NCI-H1694 treated with DMSO at 0.1 percent for 48 hours (cell line): ENCODE results near the gene PDGFRA.
A peak's percentile ranks its signal among the peaks of the same experiment; 100 is the strongest.
"Not testable (repeated sequence)": the region's sequence is repeated elsewhere in the genome, so short reads cannot be mapped to it uniquely, and the experiment has no call there.

Experiments used
- DNase-seq: peaks from one replicate; lab custom pipeline; 2025; lab: John Stamatoyannopoulos, UW

Gene PDGFRA

DNA sequence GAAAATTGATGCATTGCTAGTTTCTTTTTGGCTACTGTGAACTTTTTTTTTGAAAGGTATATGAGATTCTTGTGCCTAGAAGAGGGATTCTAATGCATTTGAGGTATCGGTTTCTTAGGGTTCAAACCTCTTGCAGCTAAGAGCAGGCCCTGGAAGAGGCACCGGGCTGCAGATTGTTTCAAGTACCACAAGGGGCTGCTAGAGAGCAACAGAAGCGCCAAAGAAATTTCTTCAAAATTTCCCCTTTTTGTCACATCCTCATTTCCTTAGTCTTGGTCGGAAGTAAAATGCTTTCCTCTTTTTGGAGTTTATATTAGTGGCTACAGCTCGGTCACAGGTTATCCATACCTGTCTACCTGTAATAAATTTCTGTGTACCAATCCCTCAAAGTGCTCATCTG, 89.8 kb downstream of the PDGFRA start:
- no peak for DNase-seq

DNA sequence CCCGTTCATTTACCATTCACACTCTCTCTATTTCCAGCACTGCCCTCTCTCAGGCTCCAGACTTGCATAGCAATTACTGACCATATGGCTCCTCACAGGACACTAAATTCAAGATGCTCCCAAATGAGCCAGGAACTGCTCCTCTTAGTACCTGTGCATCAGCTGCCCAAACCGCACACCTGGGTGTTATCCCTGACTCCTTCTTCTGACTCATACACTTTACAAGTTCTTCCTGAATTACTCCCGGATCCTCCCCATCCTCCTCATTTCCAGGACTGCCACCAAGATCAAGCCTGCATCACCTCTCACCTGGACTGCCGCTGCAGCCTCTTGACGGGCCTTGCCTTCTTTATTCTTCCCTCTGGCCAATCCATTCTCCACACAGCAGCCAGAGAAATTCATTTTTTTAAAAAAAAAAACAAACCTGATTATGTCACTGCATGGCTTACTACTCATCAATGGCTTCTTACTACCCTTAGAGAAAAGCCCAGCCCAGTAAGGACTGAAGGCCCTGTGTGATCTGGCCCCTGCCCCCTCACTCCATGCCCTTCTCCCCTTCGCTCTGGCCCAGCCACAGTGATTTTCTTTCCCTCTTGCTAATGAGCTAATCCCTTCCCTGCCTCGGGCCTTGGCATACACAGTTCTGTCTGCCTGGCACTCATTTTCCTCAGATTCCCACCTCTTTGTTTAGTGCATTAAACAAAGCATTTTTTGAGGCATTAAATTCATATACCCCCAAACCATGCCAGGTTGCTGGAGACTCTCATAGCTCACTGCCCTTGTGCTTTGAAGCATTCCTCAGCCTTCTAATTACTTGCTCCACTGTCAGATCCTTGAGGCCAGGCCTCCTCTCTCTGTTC, 92.0 kb downstream of the PDGFRA start:
- no peak for DNase-seq

DNA sequence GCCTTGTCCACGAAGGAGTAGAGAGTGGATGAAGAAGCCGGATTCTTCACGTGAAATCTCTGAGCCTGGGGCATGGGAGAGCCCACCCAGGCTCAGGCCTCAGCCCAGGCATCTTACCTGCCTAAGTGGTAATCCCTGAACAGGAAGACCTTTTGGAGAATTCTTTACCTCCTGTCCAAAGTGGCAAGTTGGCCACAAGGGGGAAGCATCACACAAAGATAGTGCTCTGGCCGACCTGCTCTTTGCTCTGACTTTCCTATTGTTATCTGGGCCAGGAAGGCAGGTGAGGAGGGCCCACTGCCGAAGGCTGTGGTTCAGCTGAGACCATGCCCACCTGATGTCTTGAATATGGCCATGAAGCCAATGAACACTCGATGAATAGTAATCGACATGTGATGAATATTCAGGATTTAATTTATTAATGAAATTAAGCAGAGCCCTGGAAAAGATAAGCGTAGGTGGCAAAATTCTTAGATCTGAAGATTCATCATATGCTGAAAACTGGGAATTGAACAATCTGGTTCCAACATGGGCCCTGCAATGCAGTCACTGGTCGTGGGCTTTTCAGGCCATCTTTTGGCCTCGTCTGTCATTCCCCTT, 93.8 kb downstream of the PDGFRA start:
- DNase-seq: peak; percentile 17

DNA sequence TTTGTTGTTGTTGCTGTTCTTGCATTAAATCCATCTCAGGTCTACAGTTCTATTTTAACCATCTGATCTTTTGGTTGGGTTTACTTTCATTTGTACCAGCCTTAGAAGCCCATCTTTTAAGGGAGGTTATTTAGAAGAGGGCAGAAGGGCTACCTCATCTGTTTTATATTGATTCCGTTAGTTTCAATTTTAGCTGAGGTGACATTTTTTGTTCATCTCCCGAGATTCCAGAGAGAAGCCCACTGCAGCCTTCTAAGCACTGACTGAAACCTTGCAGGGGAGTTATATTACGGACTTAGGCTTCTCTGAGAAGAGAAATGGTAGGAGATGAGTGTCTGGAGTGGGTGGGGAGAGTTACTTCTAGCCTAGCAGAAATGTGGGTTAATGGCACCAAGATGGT, 101.8 kb downstream of the PDGFRA start:
- no peak for DNase-seq

DNA sequence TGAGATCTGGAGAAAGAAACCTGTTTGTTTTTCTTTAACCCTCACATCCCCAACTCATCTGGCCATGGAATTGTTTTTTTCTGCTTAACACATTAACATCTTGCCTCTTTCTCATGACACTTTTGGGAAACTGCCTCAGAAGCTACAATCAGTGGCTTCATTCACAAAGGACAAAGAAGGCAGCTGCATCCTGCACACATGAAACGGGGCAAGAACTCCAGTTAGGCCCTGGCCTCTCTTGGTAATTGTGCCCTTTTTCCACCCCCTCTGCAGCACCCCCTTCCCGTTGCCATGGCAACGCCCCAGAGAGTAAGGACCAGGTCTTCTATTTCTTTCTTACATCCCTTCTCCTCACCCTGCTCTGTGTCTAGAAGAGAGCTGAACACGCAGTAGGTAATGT, 103.4 kb downstream of the PDGFRA start:
- DNase-seq: no peak

DNA sequence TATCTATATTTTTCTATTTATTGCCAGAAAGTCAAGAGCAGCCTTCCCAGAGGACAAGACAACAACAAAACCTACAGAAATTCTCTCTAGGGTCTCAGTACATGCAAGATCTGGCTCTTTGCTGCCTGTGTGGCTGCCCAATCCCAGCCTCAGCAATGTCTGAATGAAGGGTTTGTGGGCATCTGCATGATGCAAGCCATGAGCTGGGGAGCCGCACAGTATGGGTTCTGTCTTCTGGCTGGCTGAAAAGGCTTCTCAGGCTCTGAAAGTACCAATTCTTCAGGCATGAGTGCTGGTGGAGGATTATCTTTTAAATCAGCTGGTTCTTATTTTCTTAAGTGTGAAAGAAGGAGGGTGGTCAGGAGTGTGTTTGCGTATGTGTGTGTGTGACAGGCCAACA, 104.6 kb downstream of the PDGFRA start:
- DNase-seq: no peak

DNA sequence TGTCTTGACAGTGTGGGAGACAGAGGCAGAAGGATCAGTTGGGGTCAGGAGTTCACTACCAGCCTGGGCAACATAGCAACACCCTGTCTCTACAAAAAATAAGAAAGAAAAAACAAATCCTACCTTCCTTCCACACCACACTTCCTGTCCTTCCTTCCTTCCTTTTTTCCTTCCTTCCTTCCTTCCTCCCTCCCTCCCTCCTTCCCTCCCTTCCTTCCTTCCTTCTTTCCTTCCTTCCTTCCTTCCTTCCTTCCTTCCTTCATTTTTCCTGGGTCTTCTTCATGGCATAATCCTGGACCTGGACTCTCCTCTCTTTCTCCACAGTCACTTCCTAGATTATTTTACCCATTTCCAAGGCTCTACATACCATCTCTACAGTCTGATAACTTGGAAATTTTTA, 105.7 kb downstream of the PDGFRA start:
- not testable (repeated sequence) for DNase-seq

DNA sequence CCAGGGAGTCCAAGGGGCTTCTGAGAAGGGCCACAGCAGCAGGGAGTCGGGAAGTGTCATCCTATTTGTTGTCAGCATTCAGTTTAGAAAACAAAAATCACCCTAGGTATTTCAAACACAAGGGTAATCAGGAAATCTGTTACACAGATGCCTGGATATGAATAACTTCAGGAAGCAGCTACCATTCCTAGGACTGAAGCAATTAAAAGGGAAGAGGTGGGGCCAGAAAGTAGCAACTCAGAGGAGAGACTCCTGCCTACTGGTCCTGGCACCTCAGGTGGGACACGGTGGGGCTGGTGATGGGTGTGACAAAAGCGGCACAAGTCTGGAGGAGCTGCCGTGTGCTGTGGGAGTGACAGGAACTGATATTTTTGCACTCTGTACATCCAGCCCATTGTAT, 107.9 kb downstream of the PDGFRA start:
- no peak for DNase-seq

DNA sequence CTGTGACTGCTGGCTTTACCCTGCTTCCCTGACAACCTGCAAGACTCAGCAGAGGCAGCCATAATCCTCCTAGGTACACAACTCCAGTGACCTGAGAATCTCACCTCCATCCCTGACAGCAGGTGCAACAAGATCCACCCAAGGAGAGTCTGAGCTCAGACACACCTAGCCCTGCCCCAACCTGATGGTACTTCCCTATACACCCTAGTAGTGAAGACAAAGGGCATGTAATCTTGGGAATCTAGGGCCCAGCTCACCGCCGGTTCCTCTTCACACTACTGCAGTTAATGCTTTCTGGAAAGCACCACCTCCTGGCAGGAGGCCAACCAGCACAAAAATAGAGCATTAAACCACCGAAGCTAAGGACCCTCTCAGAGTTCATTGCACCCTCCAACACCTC, 113.0 kb downstream of the PDGFRA start:
- DNase-seq: not testable (repeated sequence)
